GM12865 (cell line): ENCODE results near the gene TRPV5.

Experiments used
- DNase-seq: peaks from one replicate; pipeline ENCODE4 v3.0.0; 2010; ENCODE audit warnings: low read depth
- H3K4me3 ChIP-seq: 2 replicates; pipeline ENCODE4 v1.5.1; 2011; ENCODE audit warnings: mild to moderate bottlenecking, low read depth, low read length, control low read depth
- CTCF ChIP-seq: IDR thresholded peaks from 2 replicates; pipeline ENCODE4 v1.5.1; 2011; ENCODE audit warnings: low read length, control low read depth, low read depth, inconsistent platforms; ENCODE audit not compliant: insufficient read depth; ENCODE audit errors: missing control alignments

Gene TRPV5

GRCh38 chr7:142862351-142862750, 71.2 kb downstream of the TRPV5 start:
- H3K4me3 ChIP-seq: no peak overlapping the region
- DNase-seq: no peak
- no peak for TF ChIP-seq CTCF

- no peak for TF ChIP-seq CTCF
- no peak overlapping the region for H3K4me3 ChIP-seq
- no peak for DNase-seq
Observed at GRCh38 chr7:142860968-142861367, 72.6 kb downstream of the TRPV5 start.

GRCh38 chr7:142859829-142860228, 73.7 kb downstream of the TRPV5 start:
- H3K4me3 ChIP-seq: no peak overlapping the region
- TF ChIP-seq CTCF: no peak
- DNase-seq: no peak

GRCh38 chr7:142859411-142859810, 74.1 kb downstream of the TRPV5 start:
- H3K4me3 ChIP-seq: no peak overlapping the region
- no peak for TF ChIP-seq CTCF
- no peak for DNase-seq
